Colonic mucosa (tissue), 4 donors: Measurements from ENCODE around the gene PLEKHM3. TPM values are rescaled to one million over a fixed set of nuclear protein-coding genes. Genes with fewer than 3 reads are reported as not detected.
A peak's percentile ranks its signal among the peaks of the same experiment; 100 is the strongest.
"Not testable (repeated sequence)": the region's sequence is repeated elsewhere in the genome, so short reads cannot be mapped to it uniquely, and the experiment has no call there.

Experiments
- DNase-seq: peaks from one replicate; pipeline ENCODE4 v3.0.0-alpha.2; 2020
- H3K27ac ChIP-seq: fragments of 200-600 bp; one replicate; pipeline ENCODE4 v1.8.0; 2021
- H3K27me3 ChIP-seq: fragments of 200-600 bp; one replicate; pipeline ENCODE4 v1.8.0; 2021
- H3K36me3 ChIP-seq: fragments of 200-600 bp; one replicate; pipeline ENCODE4 v1.8.0; 2021
- H3K4me1 ChIP-seq: fragments of 200-600 bp; one replicate; pipeline ENCODE4 v1.8.0; 2021; ENCODE audit warnings: mild to moderate bottlenecking
- H3K4me3 ChIP-seq: fragments of 200-600 bp; one replicate; pipeline ENCODE4 v1.8.0; 2021
- H3K9ac ChIP-seq, 2 donors: one replicate each; pipeline ENCODE4 v1.7.0; 2013; ENCODE audit warnings: control low read depth in 2 of 2, low read depth in 2 of 2, low read length in 2 of 2
- H3K9me3 ChIP-seq: fragments of 200-600 bp; one replicate; pipeline ENCODE4 v1.8.0; 2021
- CTCF ChIP-seq: fragments of 200-600 bp; IDR thresholded peaks from one replicate; pipeline ENCODE4 v1.8.0; 2022; ENCODE audit warnings: antibody characterized with exemption, mild to moderate bottlenecking
- intact Hi-C: fragments of 100-400 bp; cut with DNase I; formaldehyde crosslinking; loops from one replicate; pipeline ENCODE4 v1.14.1; 2022
- total RNA-seq, 2 donors: library from RNA; stranded (reverse); fragmentation: NEBNext Ultra II Directional in 1 of 2; extraction: Animal tissue kit (Norgen Biotek cat#: 25700) in 1 of 2; gene quantifications; one replicate each; pipeline ENCODE4 v1.2.1, GENCODE V29; 2021
- donor health status: healthy.
- donor health status: DM: no; HTN: no; CAD: no.
- donor health status: DM: no; HTN: no; CAD: no.

Gene PLEKHM3
- total RNA-seq, 2 donors from 2014 or later, result 5.7 to 8.3 TPM

- no peaks in the 10 kb centered on the region for H3K9me3 ChIP-seq
- no peak overlapping the region for H3K9ac ChIP-seq
- H3K4me3 ChIP-seq, result no peak overlapping the region
- no peak for DNase-seq
- no peaks in the 10 kb centered on the region for H3K27me3 ChIP-seq
- H3K27ac ChIP-seq, result no peak overlapping the region
- no peaks in the 10 kb centered on the region for H3K4me1 ChIP-seq
- H3K36me3 ChIP-seq, result no peaks in the 10 kb centered on the region
- intact Hi-C loops, result no loop called here
- TF ChIP-seq CTCF, result no peak
Measured at GRCh38 chr2:208020253-208020652, 5.1 kb downstream of the PLEKHM3 start.

GRCh38 chr2:208018124-208018712, 7.1 kb downstream of the PLEKHM3 start:
- DNase-seq, result peak; percentile 35
- H3K36me3 ChIP-seq, intact Hi-C loops, H3K9me3 ChIP-seq, H3K27me3 ChIP-seq, H3K4me1 ChIP-seq, H3K4me3 ChIP-seq, H3K27ac ChIP-seq: not testable (repeated sequence)
- peak overlapping the region in 1 of 2 donors; percentile 21 for H3K9ac ChIP-seq

- Histone ChIP-seq H3K36me3 (no peaks in the 10 kb centered on the region), H3K27ac (no peak overlapping the region), H3K9me3 (no peaks in the 10 kb centered on the region), H3K9ac (no peak overlapping the region), H3K4me3 (no peak overlapping the region), H3K27me3 (no peaks in the 10 kb centered on the region), H3K4me1 (no peaks in the 10 kb centered on the region)
- intact Hi-C loops, result no loop called here
- no peak for DNase-seq
- TF ChIP-seq CTCF, result no peak
Measured at GRCh38 chr2:208017721-208018120, 7.6 kb downstream of the PLEKHM3 start.

- no peak overlapping the region for H3K4me3 ChIP-seq
- H3K27ac ChIP-seq, result peak overlapping the region; percentile 4
- no peak overlapping the region for H3K9ac ChIP-seq
- no peaks in the 10 kb centered on the region for H3K9me3 ChIP-seq
- H3K36me3 ChIP-seq, result no peaks in the 10 kb centered on the region
- no peak for TF ChIP-seq CTCF
- H3K27me3 ChIP-seq, result no peaks in the 10 kb centered on the region
- no peak for DNase-seq
- intact Hi-C loops, result no loop called here
- H3K4me1 ChIP-seq, result no peaks in the 10 kb centered on the region
Measured at GRCh38 chr2:208015475-208015874, 9.9 kb downstream of the PLEKHM3 start.

- Histone ChIP-seq H3K36me3 (no peaks in the 10 kb centered on the region), H3K27me3 (no peaks in the 10 kb centered on the region), H3K9me3 (no peaks in the 10 kb centered on the region), H3K4me1 (no peaks in the 10 kb centered on the region), H3K4me3 (no peak overlapping the region), H3K27ac (no peak overlapping the region), H3K9ac (no peak overlapping the region)
- DNase-seq, result no peak
- TF ChIP-seq CTCF, result no peak
- intact Hi-C loops, result no loop called here
Measured at GRCh38 chr2:208013285-208014178, 11.8 kb downstream of the PLEKHM3 start.

- Histone ChIP-seq H3K36me3 (no peaks in the 10 kb centered on the region), H3K27ac (no peak overlapping the region), H3K9ac (no peak overlapping the region), H3K4me1 (no peaks in the 10 kb centered on the region), H3K27me3 (no peaks in the 10 kb centered on the region), H3K4me3 (no peak overlapping the region), H3K9me3 (no peaks in the 10 kb centered on the region)
- intact Hi-C loops, result no loop called here
- no peak for DNase-seq
- TF ChIP-seq CTCF, result no peak
Measured at GRCh38 chr2:208012449-208012848, 12.9 kb downstream of the PLEKHM3 start.
